NCI-H82 treated with DMSO at 0.1 percent for 48 hours (cell line): ENCODE measurements around the gene SEPTIN6.
"Not testable (repeated sequence)": the region's sequence is repeated elsewhere in the genome, so short reads cannot be mapped to it uniquely, and the experiment has no call there.

Source experiments
- DNase-seq: peaks from one replicate; lab custom pipeline; 2025; ENCODE audit not compliant: unreplicated experiment; lab: John Stamatoyannopoulos, UW

The SEPTIN6 gene

DNA sequence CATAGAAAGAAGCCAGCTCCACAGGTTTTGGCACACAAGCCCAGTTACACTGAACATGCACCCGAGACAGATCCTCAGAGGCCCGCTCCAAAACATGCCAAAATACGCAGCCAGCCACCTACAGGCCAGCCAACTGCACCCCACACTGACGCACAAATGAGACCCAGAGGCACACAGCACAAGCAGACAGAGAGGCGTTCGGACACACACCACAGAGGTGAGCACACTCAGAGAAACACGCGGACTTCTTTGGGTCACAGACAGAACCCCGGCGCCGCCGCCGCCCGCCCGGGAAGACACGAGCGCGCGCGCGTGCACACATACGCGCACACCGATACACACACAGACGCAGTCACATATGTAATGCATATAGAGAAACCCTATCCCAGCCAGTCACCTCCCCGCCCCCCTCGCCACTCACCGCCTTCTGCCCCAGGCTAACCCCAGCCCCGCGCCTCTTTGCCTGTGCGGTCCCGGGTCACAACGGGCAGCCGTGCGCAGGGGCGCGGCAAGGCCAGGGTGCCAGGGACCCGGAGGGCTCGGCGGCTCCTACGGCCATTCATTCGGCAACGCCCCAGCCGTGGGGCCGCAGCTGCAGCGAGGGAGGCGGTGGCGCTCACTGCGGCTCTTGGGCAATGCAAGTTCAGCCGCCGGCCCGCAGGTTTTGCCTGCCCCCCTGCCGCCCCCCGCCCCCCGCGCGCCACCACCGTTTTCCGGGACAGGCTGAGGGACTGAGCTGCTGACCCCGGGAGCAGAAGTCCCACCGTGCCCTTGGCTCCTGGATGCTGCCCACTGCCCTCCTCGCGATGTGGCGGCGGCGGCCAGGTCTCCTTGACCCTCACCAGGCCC, 553 bp downstream of the SEPTIN6 start:
- DNase-seq: no peak

DNA sequence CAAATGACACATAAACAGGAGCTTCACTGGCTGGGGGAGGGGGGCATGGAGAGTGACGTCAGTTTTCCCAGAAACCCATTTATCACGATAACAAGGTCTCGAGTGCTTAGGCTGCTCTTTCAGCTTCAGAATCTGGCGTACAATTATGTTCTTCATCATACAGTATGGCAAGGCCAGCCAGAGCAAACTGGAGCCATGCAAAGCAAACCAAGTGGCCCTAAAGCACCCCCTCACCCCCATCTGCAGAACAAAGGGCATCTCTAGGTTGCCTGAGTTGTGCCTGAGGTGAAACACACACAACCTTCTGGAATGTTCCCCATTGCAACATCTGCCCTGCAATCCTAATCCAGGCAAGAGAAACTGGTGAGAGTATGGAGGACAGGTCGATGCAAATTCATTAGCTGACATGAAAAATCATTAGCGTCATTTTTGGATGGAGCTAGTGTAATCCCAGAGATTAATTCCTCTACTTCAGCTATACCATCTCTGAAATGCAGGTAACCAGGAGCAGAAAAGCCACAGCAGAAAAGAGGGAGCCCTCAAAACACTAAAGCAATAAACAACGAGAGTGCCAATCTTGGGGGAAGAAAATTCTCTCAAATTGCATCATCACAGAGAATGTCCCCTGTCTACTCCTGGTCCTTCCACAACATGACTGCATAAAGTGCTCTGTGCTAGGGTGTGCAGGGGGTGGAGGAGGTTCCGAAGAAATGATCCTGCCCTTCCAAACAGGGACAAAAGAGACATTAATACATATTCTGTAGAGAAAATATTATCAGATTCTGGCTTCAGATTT, 1.8 kb downstream of the SEPTIN6 start:
- DNase-seq: no peak

DNA sequence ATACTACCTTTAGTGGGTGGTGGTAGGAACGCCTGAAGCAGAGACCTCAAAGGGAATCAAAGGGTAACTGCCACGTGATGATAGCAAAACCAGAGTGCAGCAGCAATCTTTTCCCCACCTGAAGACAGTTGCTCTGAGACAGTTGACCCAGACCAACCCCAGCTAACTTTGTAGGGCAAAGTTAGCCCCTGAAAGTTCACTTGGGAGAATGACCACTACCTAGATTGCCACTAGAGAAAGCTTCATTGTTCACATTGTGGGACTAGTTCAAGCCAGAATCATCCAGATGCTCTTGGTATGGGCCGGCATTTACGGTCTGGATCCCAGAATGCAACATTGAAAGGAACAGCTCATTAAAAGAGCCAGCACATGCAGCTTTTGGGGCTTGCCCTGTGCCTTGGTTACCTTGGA, 4.1 kb downstream of the SEPTIN6 start:
- no peak for DNase-seq

DNA sequence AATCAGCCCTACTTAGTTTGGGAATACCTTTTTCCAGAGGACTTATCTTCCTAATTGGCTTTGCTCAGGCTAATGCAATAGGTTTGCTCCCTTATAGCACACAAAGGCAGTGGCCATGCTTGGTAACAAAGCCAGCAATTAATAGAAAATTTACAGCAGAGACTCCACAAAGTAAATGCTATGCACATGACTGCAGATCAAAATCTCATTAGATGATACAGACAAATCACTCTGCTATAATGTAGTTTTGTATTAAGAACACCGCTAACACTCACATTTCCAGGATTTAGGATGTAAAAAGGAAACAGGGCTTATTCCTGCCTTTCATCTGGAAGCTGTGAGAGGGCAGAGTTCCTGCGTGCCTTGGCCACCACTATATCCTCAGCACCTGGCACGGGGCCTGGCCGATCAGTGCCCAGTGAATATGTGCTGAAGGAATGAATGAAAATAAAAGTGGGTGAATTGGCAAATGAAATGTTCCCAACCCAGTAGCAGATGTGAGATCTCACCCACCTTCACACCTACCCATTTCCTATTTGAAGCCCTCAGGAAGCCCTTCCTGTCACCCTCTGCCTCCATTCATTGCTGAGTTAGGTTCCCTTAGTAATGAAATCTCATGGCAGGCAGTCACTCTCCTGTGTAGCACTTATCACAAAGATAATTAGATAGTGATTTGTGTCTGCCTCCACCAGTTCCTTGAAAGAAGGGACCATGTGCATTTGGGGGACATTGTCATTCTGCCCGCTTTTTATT, 5.1 kb downstream of the SEPTIN6 start:
- DNase-seq: peak; percentile 82

DNA sequence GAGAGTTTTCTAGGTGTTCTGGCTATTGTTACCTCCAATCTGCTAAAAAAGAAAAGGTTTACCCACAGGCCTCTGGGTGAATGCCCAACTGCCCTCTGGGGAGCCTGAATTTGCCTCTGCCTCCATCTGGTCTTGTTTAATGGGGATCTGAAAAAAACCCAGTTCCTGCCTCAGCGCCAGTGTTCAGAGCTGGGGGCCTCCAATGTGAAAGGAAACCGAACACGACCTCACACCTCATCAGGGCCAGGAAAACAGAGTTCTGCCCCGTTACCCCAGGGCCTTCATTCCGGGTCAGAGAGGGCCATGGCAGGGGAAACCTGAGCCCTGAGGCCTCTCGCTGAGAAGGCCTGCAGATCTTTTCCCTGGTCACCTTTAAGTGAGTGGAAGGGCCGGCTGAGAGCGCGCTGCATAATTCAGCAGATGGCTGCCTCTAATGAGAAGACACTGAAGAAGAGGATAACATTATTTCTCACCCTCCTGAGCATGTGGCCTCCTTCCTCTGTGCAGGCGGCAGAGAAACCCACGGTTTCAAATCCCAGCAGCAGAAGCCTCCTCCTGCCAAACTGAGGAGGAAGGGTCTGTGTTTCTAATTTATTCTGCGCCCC, 6.8 kb downstream of the SEPTIN6 start:
- no peak for DNase-seq

DNA sequence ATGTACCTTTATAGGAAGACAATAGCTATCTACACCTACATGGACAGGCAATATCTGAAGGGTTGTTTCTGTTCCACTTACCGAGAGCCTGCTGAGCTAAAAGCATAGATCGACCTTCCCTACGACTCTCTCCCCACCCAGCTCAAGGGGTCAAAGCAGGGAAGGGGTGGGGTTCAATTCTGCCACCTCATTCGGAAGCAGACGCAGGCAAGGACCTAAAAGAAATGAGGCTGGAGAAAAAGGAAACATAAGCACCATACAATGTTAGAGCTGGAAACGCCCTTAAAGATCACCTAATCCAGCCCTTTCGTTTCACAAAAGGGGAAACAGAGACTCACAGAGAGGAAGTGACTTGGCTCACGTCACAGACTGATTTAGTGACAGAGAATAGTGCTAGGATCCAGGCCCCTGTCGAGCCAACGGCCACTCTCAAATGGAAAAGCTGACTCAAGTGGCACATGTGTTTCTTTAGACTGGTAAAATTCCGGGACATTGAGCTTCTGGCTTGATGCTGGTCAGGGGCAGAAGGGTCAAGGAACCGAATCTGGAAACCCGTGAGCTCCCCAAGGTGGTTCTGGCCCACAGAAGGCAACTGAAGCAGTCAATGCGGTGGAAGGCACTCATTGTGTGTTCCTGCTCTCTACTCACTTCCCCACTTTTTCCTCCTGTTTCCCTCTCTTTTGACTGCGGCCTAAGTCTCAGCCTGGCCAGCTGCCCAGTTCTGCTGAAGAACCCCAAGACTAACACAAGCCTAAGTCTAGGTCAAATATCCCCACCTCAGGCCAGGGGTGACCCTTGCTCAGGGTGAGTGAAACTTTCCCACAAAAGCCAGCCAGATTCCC, 7.5 kb downstream of the SEPTIN6 start:
- no peak for DNase-seq

DNA sequence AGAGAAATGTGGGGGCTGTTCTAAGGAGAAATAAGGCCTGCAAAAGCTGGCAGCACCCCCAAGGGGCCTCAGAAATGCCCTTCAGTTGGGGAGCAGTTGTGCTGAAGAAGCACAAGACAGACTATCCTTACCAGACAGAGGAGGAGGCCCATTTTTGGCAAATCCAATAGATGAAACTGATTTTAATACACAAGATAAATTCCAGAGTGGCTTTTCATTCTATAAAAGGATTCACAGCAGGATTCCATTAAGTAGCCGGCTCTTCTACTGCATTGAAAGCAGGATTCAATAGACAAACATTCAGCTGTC, 8.1 kb downstream of the SEPTIN6 start:
- no peak for DNase-seq

DNA sequence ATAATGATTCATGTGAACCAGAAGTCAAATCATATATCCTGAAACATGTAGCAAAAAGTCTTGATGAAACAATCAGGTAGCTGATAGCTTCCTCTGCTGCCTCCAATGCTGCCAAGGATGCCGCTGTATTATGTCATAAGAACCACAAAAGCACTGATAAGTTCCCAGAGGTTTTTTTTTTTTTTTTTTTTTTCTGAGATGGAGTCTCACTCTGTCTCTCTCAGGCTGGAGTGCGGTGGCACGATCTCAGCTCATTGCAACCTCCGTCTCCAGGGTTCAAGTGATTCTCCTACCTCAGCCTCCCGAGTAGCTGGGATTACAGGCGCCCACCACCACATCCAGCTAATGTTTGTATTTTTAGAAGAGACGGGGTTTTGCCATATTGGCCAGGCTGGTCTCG, 8.7 kb downstream of the SEPTIN6 start:
- DNase-seq: not testable (repeated sequence)

DNA sequence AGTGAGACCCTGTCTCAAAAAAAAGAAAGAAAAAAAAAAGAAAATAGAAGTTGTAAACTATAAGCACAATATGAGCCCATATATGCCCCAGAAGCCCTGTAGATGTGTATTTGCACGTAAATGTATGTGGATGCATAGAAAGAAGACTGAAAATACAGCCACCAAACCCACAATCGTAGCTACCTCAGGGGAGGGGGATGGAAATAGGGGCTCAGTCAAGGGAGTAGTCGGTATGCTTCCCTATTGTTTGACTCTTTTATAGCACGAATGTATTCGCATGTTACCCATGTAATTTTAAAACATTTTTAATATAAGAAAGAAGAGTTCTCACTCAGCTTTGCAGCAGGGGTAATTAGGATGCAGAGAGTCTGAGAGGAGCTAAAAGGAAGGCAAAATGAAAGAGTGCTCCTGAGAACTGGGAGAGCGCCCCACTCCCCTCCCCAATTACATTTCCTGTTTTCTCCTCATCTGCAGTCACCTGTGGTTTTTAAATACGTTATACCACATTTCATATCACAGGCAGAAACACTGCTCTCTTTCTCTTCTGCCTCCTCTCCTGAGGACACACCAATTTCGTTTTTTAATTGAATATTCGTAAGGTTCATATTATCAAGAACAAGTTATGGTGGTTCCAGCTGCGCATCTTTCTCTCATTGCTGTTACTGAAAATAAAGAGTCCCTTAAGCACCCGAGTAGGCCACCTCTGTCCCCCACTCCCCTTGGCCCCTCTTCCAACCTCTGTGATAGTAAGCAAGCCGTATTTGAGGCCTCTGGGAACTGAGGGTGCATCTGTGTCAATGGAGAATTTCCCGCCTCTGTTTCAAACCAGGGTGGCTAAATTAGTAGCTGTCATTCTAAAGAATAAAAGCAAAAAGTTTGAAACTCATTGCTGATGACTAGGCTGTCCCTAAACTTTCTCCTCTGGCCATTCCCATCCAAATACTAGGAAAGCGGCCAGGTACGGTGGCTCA, 10.7 kb downstream of the SEPTIN6 start:
- DNase-seq: no peak

DNA sequence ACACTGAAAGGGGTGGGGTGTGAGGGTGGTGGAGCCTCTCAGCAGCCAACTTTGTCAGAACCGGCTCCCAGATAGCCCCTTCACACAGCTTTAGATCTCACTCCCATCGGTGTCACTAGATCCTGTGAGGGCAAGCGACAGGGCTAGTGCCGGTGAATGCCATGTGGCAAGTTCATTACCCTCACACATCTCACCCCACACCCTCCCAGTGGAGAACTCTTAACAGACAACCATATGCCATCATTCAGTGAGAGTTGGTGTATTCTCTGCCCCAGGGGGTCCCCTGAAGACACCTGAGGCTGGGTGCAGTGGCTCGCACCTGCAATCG, 15.3 kb downstream of the SEPTIN6 start:
- no peak for DNase-seq

DNA sequence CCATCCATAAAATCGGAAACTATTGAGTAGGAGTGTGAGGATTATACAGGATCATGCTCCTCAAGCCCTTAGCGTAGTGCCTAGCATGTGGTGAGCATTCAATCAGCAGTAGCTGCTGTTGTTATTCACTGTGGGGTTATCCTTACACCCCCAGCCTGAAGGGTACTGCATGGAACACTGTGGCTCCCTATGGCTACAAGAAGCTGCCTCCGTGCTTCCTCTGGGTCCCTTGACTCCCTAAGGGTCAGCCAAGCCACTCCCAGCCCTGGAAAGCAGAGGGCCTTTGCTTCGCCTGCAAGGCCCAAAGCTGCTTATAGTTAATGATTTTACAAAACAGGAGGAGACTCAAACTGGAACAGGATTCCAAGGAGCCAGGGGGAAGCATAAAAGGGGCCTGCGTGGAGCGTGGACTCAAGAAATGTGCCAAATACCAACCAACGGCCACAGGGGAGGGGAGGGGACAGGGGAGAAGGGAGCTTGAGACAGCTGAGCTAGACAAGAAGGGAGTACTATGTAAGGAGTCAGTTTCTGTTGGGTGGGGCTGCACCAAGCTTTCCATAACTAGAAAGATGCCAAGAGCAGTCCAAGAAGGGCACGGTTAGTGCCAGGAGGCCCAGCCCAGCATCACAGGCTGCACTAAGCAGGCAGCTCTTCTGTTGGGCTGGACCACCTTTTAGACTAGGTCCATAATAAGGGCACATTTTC, 15.9 kb downstream of the SEPTIN6 start:
- DNase-seq: no peak

DNA sequence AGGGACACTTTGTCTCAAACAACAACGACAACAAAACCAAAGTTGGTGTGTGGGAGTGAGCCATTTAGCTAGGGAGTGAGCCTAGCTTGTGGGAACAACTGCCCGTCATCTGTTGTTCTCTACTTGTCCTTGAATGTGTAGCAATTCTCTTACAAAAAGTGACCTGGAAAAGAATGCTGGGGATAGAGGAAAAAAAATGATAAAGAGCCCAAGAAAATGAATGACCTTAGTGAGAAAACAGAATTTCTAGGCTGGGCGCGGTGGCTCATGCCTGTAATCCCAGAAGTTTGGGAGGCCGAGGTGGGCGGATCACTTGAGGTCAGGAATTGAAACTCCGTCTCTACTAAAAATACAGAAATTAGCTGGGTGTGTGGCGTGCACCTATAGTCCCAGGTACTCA, 19.6 kb downstream of the SEPTIN6 start:
- DNase-seq: no peak

DNA sequence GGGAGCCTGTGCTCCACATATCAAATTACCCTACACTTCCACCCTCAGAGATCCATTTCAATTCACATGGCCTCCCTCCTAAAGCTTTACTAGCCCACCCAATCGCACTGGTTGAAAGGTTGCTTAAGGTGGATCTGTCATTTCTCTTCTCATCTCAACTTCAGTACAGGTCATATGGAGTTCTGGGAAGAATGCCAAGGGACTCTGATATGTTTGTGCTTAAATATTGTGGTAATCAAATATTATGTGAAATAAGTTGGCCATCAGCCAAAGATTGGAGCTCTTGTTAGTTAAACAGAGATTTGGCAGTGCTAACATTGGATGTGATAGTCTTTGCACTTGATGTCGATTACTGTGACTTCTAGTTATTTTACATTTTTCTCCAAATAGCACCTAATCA, 20.5 kb downstream of the SEPTIN6 start:
- DNase-seq: no peak

DNA sequence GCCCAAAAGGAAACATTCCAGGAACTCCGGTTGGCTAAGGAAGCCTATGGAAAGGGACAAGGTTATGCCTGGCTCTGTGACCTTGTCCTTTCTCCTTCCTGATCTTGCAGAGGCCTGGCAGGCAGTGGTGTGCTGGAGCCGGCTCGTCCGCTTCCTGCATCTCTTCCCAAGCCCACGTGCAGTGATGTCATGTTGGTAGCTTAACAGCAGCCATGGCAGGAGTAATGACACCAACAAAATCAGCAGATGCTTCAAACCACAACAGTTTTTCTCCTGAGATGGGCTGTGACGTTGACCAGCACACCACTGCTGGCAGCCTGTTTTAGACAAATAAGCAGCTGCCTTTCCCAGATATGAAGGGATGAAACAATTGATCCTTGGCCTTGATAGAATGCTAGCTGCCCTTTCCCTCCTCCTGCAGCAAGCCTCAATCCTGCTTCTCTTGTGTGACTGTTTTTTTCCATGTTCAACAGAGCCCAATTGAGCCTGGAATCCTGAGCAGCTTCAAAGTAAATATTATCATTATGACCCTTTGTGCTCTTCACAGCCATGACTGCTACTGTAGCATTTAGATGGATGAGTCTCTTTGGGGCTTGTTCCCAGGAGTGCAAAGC, 23.4 kb downstream of the SEPTIN6 start:
- DNase-seq: no peak

DNA sequence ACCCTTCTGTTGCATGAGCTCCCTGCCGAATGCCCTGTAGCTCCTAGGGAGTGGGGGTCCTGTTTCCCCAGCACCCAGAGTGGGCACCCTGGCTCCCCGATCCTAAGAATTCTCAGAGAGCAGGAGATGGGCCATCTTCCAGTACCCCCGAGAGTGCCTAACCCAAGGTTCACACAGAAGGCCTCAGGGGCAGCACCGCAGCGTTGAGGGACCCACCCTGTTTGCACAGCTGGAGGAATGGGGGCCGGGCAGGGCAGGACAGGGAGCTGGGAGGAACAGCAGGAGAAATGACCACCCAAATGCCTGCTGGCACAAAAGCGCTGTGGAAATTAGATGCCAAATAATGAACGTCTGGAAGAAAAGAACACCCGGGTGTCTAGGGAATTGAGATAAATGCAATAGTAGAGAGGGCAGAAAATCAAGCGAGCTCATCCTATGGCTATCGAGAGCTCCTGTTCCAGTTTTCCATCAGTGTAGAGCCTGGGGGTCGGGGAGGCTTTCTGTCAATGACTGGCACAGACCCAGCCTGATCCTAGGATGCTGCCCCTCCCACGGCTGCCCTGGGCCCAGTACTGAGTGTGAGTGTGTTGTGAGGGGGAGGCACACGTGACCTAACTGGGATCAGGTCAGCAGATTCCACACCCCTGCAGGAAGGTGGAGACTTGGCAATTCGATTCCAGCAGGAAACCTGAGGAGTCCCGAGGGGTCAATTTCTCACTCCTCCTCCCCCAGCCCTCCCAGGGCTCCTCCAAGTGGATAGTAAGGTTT, 25.7 kb downstream of the SEPTIN6 start:
- no peak for DNase-seq

DNA sequence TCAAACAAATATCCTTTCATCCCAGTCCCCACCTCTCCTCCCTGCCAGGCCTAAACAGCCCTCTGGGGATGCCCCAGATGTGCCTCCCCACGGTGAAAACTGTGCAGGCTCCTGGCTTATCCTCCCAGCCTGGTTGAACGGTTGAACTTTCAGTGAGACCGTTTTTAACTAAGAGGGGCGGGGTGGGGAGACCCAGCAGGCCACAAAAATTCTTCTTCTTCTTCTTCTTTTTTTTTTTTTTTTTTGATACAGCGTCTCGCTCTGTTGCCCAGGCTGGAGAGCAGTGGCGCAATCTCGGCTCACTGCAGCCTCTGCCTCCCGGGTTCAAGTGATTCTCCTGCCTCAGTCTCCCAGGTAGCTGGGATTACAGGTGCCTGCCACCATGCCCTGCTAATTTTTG, 28.1 kb downstream of the SEPTIN6 start:
- DNase-seq: not testable (repeated sequence)

DNA sequence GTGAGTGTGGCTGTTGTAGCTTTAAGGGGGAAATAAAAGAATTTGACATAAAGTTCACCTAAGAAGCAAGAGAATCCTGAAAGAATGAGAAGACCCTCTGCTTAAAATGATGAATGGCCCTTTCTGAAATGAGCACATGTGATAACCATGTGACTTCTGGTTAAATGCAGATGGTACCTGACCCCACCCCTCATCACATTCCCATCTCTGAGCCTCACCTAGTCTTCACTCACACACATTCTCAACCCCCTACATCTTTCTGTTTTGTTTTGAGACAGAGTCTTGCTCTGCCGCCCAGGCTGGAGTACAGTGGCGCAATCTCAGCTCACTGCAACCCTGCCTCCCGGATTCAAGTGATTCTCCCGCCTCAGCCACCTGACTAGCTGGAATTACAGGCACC, 31.5 kb downstream of the SEPTIN6 start:
- DNase-seq: no peak

DNA sequence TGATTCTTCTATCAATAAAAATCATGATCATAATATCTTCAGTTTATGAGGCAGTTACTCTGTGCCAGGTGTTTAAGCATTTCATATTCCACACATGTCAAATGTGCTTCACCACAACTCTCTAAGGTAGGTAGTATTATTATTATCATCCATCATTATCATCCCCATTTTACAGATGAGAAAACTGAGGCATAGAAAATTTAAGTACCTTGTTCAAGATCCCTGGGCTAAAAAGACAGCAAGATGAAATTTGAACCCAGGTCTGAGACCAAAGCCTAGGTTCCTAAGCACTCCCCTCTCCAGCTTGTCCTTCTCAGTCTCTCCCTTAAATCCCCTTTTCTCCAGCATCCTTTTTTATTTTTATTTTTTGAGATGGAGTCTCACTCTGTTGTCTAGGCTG, 33.4 kb downstream of the SEPTIN6 start:
- no peak for DNase-seq
